AG09309 (cell line): ENCODE data around the gene WASF2.
"Not testable (repeated sequence)": the region's sequence is repeated elsewhere in the genome, so short reads cannot be mapped to it uniquely, and the experiment has no call there.

Source experiments
- DNase-seq: peaks from one replicate; pipeline ENCODE4 v3.0.0-alpha.2; 2010; ENCODE audit warnings: low read depth
- H3K4me3 ChIP-seq: 2 replicates; pipeline ENCODE4 v1.5.1; 2011; ENCODE audit warnings: mild to moderate bottlenecking, low read depth, low read length, moderate library complexity; ENCODE audit not compliant: control insufficient read depth
- CTCF ChIP-seq: IDR thresholded peaks from 2 replicates; pipeline ENCODE4 v1.5.1; 2011; ENCODE audit warnings: mild to moderate bottlenecking, low read depth, low read length, inconsistent platforms; ENCODE audit not compliant: insufficient read depth, control insufficient read depth; ENCODE audit errors: missing control alignments

The WASF2 gene

GRCh38 chr1:27489973-27490741 is at the start of gene WASF2:
TSS of gene WASF2 (minus strand) at chr1:27490167. CDS start at chr1:27428890, 61,277 bp downstream.
- TF ChIP-seq CTCF = no peak
- DNase-seq = peak; percentile 80
- H3K4me3 ChIP-seq = peak within 1 kb of the TSS; percentile 98

GRCh38 chr1:27538793-27539192 is 48.8 kb upstream of the WASF2 start:
- no peak overlapping the region for H3K4me3 ChIP-seq
- DNase-seq = no peak

GRCh38 chr1:27538305-27538676 is 48.3 kb upstream of the WASF2 start:
- not testable (repeated sequence) for DNase-seq, H3K4me3 ChIP-seq

More at GRCh38 chr1:27538793-27539192, 48.8 kb upstream of the WASF2 start:
- no peak for TF ChIP-seq CTCF

- TF ChIP-seq CTCF = peak; percentile 16
- DNase-seq = peak; percentile 49
- H3K4me3 ChIP-seq = no peak overlapping the region
These were observed 46.8 kb upstream of the WASF2 start for GRCh38 chr1:27536767-27537166.

- no peak for TF ChIP-seq CTCF
- DNase-seq = no peak
- no peak overlapping the region for H3K4me3 ChIP-seq
These were observed 46.2 kb upstream of the WASF2 start for GRCh38 chr1:27536010-27536757.

GRCh38 chr1:27535386-27535785 is 45.4 kb upstream of the WASF2 start:
- no peak overlapping the region for H3K4me3 ChIP-seq
- no peak for DNase-seq
- TF ChIP-seq CTCF = no peak
